ENCODE results near the gene TSPAN5.

DNA sequence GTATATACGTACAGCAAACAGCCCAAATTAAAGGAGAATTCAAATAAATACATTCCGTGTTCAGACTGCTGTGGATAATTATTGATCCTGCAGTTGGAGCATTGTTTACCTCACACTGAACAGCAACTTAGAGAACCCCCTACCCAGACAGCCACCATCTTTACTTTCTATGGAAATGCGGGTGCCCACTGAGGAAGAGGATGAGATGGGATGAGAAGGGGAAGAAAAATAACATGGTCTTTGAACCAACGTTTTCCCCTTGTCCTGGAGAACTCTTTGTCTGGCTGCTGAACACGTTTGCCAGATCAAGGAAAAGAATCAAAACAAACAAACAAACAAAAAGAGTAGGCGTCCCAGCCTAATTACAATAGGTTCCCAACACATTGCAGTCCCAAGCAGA, 1.5 kb downstream of the TSPAN5 start:
- no peak for TF ChIP-seq POLR2A (conservative IDR thresholded peaks at IDR 0.05)
- TF ChIP-seq NR2C2 (CRISPR knock-in tag; IDR thresholded peaks at IDR 0.05): no peak
- TF ChIP-seq NR2C2 (tag; IDR thresholded peaks at IDR 0.05): no peak
- TF ChIP-seq ZNF41 (CRISPR knock-in tag; conservative IDR thresholded peaks at IDR 0.05): no peak
- TF ChIP-seq TOE1 (IDR thresholded peaks at IDR 0.05; ENCODE audit: borderline replicate concordance): no peak
- no peak for TF ChIP-seq TOE1 (CRISPR knock-in tag; IDR thresholded peaks at IDR 0.05; ENCODE audit: borderline replicate concordance, low read depth)
- TF ChIP-seq, protein P1, sequence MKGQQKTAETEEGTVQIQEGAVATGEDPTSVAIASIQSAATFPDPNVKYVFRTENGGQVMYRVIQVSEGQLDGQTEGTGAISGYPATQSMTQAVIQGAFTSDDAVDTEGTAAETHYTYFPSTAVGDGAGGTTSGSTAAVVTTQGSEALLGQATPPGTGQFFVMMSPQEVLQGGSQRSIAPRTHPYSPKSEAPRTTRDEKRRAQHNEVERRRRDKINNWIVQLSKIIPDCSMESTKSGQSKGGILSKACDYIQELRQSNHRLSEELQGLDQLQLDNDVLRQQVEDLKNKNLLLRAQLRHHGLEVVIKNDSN (CRISPR knock-in tag; IDR thresholded peaks at IDR 0.05): no peak
- TF ChIP-seq, protein P2, sequence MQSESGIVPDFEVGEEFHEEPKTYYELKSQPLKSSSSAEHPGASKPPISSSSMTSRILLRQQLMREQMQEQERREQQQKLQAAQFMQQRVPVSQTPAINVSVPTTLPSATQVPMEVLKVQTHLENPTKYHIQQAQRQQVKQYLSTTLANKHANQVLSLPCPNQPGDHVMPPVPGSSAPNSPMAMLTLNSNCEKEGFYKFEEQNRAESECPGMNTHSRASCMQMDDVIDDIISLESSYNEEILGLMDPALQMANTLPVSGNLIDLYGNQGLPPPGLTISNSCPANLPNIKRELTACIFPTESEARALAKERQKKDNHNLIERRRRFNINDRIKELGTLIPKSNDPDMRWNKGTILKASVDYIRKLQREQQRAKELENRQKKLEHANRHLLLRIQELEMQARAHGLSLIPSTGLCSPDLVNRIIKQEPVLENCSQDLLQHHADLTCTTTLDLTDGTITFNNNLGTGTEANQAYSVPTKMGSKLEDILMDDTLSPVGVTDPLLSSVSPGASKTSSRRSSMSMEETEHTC (IDR thresholded peaks at IDR 0.05): no peak
- TF ChIP-seq NBN (IDR thresholded peaks at IDR 0.05; ENCODE audit: low read depth): no peak
- TF ChIP-seq, protein P3, sequence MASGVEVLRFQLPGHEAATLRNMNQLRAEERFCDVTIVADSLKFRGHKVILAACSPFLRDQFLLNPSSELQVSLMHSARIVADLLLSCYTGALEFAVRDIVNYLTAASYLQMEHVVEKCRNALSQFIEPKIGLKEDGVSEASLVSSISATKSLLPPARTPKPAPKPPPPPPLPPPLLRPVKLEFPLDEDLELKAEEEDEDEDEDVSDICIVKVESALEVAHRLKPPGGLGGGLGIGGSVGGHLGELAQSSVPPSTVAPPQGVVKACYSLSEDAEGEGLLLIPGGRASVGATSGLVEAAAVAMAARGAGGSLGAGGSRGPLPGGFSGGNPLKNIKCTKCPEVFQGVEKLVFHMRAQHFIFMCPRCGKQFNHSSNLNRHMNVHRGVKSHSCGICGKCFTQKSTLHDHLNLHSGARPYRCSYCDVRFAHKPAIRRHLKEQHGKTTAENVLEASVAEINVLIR (CRISPR knock-in tag; IDR thresholded peaks at IDR 0.05): no peak
- TF ChIP-seq, protein P4, sequence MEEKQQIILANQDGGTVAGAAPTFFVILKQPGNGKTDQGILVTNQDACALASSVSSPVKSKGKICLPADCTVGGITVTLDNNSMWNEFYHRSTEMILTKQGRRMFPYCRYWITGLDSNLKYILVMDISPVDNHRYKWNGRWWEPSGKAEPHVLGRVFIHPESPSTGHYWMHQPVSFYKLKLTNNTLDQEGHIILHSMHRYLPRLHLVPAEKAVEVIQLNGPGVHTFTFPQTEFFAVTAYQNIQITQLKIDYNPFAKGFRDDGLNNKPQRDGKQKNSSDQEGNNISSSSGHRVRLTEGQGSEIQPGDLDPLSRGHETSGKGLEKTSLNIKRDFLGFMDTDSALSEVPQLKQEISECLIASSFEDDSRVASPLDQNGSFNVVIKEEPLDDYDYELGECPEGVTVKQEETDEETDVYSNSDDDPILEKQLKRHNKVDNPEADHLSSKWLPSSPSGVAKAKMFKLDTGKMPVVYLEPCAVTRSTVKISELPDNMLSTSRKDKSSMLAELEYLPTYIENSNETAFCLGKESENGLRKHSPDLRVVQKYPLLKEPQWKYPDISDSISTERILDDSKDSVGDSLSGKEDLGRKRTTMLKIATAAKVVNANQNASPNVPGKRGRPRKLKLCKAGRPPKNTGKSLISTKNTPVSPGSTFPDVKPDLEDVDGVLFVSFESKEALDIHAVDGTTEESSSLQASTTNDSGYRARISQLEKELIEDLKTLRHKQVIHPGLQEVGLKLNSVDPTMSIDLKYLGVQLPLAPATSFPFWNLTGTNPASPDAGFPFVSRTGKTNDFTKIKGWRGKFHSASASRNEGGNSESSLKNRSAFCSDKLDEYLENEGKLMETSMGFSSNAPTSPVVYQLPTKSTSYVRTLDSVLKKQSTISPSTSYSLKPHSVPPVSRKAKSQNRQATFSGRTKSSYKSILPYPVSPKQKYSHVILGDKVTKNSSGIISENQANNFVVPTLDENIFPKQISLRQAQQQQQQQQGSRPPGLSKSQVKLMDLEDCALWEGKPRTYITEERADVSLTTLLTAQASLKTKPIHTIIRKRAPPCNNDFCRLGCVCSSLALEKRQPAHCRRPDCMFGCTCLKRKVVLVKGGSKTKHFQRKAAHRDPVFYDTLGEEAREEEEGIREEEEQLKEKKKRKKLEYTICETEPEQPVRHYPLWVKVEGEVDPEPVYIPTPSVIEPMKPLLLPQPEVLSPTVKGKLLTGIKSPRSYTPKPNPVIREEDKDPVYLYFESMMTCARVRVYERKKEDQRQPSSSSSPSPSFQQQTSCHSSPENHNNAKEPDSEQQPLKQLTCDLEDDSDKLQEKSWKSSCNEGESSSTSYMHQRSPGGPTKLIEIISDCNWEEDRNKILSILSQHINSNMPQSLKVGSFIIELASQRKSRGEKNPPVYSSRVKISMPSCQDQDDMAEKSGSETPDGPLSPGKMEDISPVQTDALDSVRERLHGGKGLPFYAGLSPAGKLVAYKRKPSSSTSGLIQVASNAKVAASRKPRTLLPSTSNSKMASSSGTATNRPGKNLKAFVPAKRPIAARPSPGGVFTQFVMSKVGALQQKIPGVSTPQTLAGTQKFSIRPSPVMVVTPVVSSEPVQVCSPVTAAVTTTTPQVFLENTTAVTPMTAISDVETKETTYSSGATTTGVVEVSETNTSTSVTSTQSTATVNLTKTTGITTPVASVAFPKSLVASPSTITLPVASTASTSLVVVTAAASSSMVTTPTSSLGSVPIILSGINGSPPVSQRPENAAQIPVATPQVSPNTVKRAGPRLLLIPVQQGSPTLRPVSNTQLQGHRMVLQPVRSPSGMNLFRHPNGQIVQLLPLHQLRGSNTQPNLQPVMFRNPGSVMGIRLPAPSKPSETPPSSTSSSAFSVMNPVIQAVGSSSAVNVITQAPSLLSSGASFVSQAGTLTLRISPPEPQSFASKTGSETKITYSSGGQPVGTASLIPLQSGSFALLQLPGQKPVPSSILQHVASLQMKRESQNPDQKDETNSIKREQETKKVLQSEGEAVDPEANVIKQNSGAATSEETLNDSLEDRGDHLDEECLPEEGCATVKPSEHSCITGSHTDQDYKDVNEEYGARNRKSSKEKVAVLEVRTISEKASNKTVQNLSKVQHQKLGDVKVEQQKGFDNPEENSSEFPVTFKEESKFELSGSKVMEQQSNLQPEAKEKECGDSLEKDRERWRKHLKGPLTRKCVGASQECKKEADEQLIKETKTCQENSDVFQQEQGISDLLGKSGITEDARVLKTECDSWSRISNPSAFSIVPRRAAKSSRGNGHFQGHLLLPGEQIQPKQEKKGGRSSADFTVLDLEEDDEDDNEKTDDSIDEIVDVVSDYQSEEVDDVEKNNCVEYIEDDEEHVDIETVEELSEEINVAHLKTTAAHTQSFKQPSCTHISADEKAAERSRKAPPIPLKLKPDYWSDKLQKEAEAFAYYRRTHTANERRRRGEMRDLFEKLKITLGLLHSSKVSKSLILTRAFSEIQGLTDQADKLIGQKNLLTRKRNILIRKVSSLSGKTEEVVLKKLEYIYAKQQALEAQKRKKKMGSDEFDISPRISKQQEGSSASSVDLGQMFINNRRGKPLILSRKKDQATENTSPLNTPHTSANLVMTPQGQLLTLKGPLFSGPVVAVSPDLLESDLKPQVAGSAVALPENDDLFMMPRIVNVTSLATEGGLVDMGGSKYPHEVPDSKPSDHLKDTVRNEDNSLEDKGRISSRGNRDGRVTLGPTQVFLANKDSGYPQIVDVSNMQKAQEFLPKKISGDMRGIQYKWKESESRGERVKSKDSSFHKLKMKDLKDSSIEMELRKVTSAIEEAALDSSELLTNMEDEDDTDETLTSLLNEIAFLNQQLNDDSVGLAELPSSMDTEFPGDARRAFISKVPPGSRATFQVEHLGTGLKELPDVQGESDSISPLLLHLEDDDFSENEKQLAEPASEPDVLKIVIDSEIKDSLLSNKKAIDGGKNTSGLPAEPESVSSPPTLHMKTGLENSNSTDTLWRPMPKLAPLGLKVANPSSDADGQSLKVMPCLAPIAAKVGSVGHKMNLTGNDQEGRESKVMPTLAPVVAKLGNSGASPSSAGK (IDR thresholded peaks at IDR 0.05): no peak

All from K562 (cell line).